SKM-1 (cell line): ENCODE measurements around the gene SESN1.

ENCODE experiments used
- DNase-seq: peaks from one replicate; lab custom pipeline; 2025; ENCODE audit not compliant: unreplicated experiment; lab: John Stamatoyannopoulos, UW

Gene SESN1

GRCh38 chr6:108942556-108943492 is 151.8 kb downstream of the SESN1 start:
- DNase-seq = no peak

- DNase-seq = no peak
Measured at GRCh38 chr6:108941859-108942258, 152.8 kb downstream of the SESN1 start.

GRCh38 chr6:108941281-108941680 is 153.4 kb downstream of the SESN1 start:
- no peak for DNase-seq

- DNase-seq = no peak
Measured at GRCh38 chr6:108940741-108941140, 153.9 kb downstream of the SESN1 start.

- DNase-seq = no peak
Measured at GRCh38 chr6:108937170-108937569, 157.5 kb downstream of the SESN1 start.
